GM12872 (cell line): ENCODE data around the gene SLC35F3.

Source experiments
- TF ChIP-seq, protein P1 (sequence below): IDR thresholded peaks from 3 replicates; pipeline ENCODE4 v1.5.1; 2011; ENCODE audit warnings: low read depth, mild to moderate bottlenecking, low read length, moderate library complexity; ENCODE audit not compliant: insufficient read depth

Gene SLC35F3

DNA sequence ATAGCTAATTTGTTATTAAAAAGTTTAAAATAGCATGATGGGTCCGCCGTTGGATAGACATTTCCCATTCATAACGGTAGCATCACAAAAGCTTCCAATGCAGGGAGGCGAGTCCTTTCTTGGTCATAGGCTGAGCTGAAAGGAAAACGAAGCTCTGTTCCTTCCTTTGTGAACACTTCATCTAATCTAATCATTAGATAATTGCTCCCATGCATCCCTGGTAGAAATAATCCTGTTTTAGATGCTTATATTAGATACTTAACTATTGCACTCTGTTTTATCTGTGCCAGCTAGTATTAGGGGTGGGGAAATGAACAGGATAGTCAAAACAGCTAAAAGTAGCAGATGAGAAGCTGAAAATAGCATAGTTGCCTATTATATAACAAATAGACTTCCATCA is 215.0 kb downstream of the SLC35F3 start:
- TF ChIP-seq, protein P1, sequence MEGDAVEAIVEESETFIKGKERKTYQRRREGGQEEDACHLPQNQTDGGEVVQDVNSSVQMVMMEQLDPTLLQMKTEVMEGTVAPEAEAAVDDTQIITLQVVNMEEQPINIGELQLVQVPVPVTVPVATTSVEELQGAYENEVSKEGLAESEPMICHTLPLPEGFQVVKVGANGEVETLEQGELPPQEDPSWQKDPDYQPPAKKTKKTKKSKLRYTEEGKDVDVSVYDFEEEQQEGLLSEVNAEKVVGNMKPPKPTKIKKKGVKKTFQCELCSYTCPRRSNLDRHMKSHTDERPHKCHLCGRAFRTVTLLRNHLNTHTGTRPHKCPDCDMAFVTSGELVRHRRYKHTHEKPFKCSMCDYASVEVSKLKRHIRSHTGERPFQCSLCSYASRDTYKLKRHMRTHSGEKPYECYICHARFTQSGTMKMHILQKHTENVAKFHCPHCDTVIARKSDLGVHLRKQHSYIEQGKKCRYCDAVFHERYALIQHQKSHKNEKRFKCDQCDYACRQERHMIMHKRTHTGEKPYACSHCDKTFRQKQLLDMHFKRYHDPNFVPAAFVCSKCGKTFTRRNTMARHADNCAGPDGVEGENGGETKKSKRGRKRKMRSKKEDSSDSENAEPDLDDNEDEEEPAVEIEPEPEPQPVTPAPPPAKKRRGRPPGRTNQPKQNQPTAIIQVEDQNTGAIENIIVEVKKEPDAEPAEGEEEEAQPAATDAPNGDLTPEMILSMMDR: no peak

DNA sequence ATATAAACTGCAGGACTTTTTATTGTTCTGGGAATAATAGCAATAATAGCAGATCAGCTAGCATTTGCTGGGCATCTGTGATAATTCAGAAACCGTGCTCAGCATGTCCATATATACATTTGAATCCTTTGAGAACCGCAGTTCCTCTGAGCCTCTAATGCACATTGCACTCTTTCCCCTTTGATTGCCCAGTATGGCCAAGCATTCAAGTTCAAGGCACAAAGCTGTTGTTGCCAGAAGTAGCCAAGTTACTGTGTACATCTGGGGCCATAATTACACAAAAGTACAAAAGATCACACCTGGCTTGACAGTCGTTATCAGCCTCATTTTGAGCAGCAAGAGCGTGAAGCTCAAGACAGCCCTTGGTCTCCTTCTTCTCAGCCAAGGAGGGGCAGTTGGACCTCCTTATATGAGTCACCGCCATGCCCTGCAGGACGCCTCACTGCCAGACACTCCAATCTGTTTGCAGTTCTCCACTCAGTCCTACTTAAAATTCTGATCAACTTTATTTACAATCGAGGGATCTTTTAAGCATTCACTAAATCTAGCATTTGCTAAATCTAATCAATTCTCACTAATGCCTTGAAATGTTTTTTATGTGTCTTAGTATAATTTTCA is 216.0 kb downstream of the SLC35F3 start:
- TF ChIP-seq, protein P1: no peak

DNA sequence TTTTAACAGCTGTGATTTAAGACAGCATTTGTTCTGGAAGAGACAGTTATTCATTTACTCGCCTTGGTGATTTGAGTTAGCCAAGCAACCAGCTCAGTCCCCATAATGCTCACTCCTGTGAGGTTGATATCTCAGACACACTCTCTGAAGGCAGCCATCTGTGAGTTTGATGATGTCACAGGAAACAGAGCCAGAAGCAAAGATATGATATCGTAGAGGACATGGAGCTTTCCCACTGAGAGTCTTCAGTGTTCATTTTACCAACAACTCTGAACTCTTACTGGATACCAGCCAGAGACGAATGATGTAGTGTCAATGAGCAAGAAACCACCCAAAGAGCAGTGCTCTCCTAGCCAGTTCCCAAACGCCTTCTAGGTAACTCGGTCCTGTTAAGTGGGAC is 219.4 kb downstream of the SLC35F3 start:
- TF ChIP-seq, protein P1: no peak

DNA sequence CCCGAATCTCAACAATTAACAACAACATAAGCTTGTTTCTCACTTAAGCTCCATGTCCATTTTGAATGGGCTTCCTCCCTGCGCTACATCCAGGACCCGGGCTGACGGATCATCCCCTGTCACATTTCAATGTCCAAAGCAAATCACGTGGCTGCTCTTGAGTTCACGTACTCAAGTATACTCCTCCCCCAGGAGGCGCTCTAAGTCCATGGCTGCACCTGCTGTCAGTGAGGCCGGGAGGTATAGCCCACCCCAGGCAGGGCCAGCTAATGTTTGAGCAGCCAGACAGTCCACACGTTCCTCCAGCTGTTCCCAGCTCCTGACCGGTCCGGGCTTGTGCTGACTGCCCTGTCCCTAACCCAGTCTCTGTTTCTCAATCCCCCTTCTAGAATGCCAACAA is 220.8 kb downstream of the SLC35F3 start:
- TF ChIP-seq, protein P1: peak; percentile 62

DNA sequence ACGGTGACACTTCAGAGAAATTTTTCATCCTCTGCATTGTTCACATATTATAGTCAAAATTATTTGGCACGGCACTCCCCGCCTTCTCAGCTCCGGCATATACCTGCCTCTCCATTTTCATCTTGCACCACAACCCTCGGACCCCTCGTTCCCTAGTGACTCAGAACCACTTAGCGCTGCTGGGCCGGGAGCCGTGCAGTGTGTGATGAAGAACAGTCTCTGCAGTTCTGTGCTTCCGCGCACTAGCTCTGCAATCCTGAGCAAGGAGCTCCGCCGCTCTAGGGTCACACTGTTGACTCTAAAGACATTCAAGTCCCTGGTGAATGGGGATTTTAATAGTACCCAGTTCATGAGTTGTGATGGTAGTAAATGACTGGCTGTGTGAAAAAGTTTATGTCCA is 221.2 kb downstream of the SLC35F3 start:
- TF ChIP-seq, protein P1: no peak

DNA sequence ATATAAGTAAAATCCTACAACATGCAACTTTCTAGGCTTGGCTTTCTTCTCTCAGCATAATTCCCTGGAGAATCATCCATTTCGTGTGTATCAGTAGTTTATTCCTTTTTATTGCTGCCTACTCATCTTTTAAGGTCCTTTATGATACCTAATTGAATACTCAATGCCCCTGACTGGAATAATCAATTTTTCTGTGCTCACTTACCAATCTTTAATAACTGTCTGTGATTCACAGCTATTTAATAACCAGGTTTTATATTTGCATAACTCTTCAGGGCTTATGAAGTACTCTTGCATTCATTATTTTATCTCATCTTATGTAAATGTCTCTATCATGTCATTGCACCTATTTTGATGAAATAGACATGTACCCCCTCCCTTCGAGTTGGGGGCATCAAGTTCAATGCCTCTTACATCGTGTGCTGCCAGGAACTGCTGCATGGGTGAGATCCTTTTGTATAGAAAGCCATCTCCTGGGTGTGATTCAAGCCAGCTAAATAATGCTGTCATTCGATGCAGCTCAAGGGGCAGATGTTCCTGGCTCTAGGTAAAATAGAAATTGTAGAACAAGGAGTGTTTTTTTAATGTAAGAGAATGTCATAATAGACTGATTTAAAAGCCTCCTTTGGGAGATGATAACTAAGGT is 222.7 kb downstream of the SLC35F3 start:
- TF ChIP-seq, protein P1: no peak

DNA sequence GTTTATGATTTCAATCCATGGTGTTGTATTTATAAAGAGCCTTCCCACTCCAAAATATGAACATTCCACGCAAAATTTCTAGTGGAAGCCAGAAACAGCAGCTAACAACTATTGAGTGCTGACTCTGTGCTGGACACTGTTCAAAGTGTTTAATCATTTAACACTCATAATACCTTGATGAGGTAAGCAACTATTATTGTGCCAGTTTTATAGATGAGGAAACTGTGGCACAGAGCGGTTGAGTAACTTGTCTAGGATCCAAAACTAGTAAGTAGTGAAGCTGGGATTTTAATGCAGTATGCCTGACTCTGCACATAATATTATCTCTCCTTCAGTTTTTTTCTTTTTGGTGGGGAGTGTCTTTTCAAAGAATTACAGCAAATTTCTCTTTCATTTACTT is 228.3 kb downstream of the SLC35F3 start:
- TF ChIP-seq, protein P1: no peak

DNA sequence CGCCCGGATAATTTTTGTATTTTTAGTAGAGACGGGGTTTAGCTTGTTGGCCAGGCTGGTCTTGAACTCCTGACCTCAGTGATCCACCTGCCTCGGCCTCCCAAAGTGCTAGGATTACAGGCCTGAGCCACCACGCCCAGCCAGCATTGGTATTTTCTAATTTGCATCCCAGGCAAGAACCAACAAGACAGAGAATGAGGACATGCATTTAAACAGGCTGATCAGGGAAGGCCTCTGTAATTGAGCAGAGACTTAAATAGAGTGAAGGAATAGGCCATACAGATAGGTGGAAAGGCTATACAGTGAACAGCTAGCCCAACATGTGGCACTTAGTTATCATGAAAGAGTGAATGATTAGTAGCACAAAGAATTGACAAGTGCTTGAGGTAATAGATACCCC is 230.4 kb downstream of the SLC35F3 start:
- TF ChIP-seq, protein P1: no peak
